GM19025 (cell line): ENCODE measurements around the gene CAMK2N2.

ENCODE experiments used
- ATAC-seq: cut with Tn5 transposase; IDR thresholded peaks from one replicate; pipeline ENCODE4 v1.9.1; 2021; ENCODE audit warnings: mild to moderate bottlenecking, low read depth, moderate library complexity; ENCODE audit not compliant: unreplicated experiment

Gene CAMK2N2

GRCh38 chr3:184241447-184242296 lies 19.7 kb downstream of the CAMK2N2 start:
- no peak for ATAC-seq

- no peak for ATAC-seq
Observed at GRCh38 chr3:184241141-184241446, 20.3 kb downstream of the CAMK2N2 start.

DNA sequence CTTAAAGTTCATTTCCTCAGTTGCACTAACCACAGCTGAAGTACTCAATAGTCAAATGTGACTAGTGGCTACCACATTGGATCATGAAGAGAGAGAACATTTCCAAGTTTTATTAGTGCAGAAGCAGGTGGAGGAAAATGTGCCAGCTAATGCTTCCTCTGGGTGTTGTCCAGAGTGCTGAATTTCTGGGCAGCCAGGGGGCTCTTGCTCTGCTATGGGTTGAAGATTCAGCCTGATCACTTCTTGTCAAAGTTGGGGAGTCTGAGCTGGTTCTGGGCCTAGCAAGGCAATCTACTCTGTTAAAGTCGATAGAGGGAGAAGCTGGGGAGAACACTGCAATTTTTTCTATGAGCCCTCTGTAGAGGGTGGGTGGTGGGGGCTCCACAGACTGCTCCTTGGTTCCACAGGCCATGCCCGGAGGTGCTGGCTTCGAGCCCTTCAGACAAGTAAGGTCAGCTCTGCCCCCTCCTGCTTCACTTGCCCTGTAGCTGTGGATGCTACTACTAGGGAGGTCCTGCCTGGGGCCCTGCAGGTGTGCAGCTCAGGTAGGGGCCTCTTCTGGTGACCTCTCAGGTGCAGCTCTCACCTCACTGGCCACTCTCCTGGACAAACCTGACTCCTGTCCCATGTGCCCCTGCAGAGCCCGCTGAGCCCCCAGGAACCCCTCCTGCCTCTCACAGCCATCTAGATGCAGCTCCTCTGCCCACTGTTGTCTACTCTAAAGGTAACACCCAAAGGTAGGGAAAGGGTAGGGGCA lies 20.8 kb downstream of the CAMK2N2 start:
- no peak for ATAC-seq

DNA sequence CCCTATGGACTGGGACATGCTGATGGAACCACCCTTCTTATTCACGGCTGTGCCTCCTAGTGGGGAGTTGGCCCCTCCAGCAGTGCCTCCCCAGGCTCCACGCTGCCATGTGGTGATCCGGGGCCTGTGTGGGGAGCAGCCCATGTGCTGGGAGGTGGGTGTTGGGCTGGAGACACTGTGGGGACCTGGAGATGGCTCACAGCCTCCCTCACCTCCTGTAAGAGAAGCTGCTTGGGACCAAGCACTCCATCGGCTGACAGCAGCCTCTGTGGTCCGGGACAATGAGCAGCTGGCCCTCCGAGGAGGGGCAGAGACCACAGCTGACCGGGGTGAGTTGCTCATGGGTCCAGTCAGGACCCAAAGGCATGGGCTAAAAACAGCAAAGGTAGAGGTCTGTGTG lies 21.6 kb downstream of the CAMK2N2 start:
- ATAC-seq = no peak

GRCh38 chr3:184239221-184239620 lies 22.1 kb downstream of the CAMK2N2 start:
- ATAC-seq = no peak

GRCh38 chr3:184238246-184238818 lies 23.0 kb downstream of the CAMK2N2 start:
- ATAC-seq = no peak

DNA sequence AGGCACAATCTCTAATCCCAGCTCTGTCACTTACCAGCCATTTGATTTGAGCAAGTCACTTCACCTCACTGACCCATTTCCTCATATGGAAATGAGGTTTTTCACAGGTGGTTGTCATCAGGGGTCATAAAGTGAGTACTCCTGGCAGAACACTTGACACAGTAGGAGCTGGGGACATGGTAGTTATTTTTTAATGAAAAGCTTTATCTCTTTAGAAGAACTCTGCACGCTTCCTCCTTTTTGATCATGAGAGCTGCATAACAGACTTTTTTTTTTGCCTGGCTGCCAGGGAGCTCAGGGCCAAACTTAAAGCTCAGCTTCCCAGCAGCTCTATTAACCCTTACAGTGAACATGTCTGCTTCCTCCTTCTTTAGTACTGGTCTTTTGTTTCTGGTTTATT lies 23.5 kb downstream of the CAMK2N2 start:
- ATAC-seq = no peak

DNA sequence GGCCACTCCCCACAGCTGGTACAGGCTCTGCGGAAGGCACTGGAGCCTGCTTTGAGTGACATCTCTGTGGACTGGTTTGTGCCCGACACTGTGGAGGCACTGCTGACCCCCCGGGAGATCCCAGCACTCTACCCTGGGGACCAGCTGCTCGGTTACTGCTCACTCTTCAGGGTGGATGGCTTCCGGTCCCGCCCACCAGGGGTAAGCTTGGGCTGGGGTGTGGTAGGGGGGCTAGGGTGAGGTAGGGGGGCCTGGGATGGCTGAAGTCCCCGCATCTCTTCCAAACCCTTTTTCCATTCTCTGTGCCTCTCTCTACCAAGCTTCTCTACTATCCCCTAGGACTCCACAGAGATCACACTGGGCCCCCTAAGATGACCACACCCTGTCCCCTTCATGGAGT lies 24.1 kb downstream of the CAMK2N2 start:
- no peak for ATAC-seq

DNA sequence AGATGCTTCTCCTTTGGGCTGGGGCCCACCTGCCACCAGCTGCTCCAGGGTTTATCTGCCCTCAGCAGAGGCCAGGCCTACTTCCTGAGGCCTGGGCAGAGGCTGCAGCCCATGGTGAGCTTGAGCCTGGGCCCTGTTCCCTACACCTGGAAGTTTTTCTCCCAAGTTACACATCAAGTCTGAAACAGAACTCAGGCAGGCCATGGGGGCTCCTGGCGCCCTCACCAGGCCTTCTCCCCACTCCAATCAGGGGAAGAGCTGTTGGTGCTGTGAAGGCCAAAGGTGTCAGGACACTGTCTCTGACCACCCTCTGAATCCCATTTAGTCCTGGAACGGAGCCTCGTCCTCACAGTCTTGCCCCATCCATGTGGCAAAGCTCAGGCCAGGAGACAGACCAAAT lies 24.7 kb downstream of the CAMK2N2 start:
- no peak for ATAC-seq

- ATAC-seq = no peak
Observed at GRCh38 chr3:184236033-184236410, 25.3 kb downstream of the CAMK2N2 start.

GRCh38 chr3:184235381-184236032 lies 25.8 kb downstream of the CAMK2N2 start:
- no peak for ATAC-seq

DNA sequence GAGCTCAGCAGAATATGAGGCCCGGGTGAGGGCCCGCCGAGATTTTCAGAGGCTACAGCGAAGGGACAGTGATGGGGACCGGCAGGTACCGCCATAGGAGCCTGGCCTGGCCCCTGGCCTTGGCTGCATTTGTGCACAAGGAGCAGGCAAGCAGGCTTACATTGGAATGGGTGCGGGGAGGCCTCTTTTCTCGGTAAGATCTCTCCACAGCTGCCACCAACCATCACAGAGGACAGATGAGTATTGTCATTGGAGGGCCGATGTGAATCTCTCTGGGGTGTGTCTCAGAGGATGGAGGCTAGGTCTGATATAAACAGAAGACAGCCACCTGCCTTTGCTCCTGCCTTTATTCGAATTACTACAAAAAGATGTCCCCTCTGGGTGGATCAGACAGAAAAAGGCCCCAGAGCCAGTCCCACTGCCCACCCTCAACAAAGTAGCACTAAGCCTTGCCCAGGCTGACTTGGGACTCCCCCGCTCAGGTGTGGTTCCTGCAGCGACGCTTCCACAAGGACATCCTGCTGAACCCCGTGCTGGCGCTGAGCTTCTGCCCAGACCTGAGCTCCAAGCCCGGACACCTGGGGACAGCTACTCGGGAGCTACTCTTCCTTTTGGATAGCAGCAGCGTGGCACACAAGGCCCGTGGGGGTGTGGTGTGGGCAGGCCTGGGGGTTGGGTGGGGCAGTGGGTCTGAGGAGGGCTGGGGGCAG lies 26.5 kb downstream of the CAMK2N2 start:
- ATAC-seq = no peak

DNA sequence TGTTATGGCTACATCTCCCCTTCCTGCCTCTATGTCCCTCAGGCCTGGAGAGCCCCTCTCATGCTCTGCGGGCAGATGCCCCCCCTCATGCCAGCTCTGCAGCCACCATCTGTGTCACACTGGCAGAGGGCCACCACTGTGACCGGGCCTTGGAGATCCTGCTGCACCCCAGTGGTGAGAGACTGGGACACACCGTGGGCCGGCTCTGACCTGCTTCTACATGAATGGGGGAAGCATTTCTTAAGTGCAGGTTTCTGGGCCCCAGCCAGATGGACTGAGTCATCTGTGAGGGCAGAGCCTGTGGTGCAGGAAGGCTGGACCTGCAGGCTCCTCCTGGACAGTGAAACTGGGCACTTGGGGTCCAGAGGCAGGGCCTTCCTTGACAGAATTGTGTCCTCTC lies 27.1 kb downstream of the CAMK2N2 start:
- no peak for ATAC-seq

GRCh38 chr3:184233127-184233843 lies 28.1 kb downstream of the CAMK2N2 start:
- no peak for ATAC-seq

- ATAC-seq = no peak
Observed at GRCh38 chr3:184231671-184232070, 29.7 kb downstream of the CAMK2N2 start.

GRCh38 chr3:184230603-184231528 lies 30.5 kb downstream of the CAMK2N2 start:
- ATAC-seq = no peak

DNA sequence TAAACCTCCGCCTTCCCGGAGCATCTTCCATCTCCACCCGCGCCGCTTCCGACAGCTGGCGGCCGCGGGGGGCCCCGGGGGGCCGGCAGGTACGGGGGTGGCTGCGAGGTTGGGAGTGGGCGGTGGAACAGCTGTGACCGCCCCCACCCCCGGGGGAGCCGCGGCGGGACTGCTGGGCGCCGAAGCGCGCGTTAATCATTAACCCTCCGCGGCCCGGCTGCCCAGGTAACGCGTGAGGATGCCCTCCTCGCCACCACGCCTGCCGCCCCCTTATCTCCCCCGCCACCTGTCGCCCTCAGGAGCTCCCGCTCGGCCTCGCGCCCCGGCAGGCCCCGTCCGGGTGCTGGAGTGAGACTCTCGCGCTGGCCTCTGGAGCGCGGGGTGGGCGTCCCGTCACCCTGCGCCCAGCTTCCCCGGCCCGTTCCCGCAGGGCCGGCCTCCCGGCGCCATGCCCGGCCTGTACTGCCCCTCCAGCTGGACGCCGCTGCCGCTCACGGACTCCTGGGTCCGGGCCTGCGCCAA lies 31.2 kb downstream of the CAMK2N2 start:
- ATAC-seq = no peak

GRCh38 chr3:184229394-184230080 lies 31.8 kb downstream of the CAMK2N2 start, which contains the start of gene VWA5B2:
Gene VWA5B2 (plus strand): TSS chr3:184229585. CDS start chr3:184230529, 944 bp downstream.
- ATAC-seq = peak; percentile 77
